H1 (cell line): ENCODE measurements around the gene UQCRQ. TPM values are rescaled to one million over a fixed set of nuclear protein-coding genes. Genes with fewer than 3 reads are reported as not detected.

Experiments used
- CTCF ChIA-PET: fragments of 300-600 bp; sonication (Branson Sonifier 250); formaldehyde crosslinking; loops from one replicate; lab custom pipeline; 2021; ENCODE audit not compliant: partially characterized antibody; lab: Charles Lee
- POLR2A ChIA-PET: fragments of 300-600 bp; sonication (Branson Sonifier 250); formaldehyde crosslinking; loops from one replicate; lab custom pipeline; 2021; ENCODE audit warnings: inconsistent platforms; ENCODE audit not compliant: partially characterized antibody; lab: Charles Lee
- DNase-seq, 2 experiments: peaks; one replicate each; pipeline versions ENCODE4 v3.0.0 to v3.0.0-alpha.2; 2010 to 2022; ENCODE audit warnings: low spot score in 2 of 2, low read depth in 1 of 2, mixed read lengths in 1 of 2
- FAIRE-seq: peaks from 2 replicates; lab custom pipeline; 2011; peaks lifted over from hg19 to GRCh38; lab: Jason Lieb, UNC
- H2AFZ ChIP-seq: 2 replicates; pipeline ENCODE4 v1.8.1; 2012; ENCODE audit warnings: low read length, inconsistent platforms
- H2AK5ac ChIP-seq: 2 replicates; pipeline ENCODE4 v1.6.1; 2013; ENCODE audit warnings: low read depth, low read length
- H2BK120ac ChIP-seq: replicated peaks from 2 replicates; pipeline ENCODE3; 2013; ENCODE audit warnings: low read depth, low read length, inconsistent platforms
- H2BK12ac ChIP-seq: 2 replicates; pipeline ENCODE4 v1.6.1; 2013; ENCODE audit warnings: low read depth, low read length
- H2BK15ac ChIP-seq: 2 replicates; pipeline ENCODE4 v1.6.1; 2013; ENCODE audit warnings: low read length
- H2BK20ac ChIP-seq: 2 replicates; pipeline ENCODE4 v1.6.1; 2013; ENCODE audit warnings: low read length
- H2BK5ac ChIP-seq: 2 replicates; pipeline ENCODE4 v1.6.1; 2013; ENCODE audit warnings: low read depth, low read length
- H3K14ac ChIP-seq: 2 replicates; pipeline ENCODE4 v1.6.1; 2013; ENCODE audit warnings: inconsistent platforms; ENCODE audit not compliant: insufficient read length
- H3K18ac ChIP-seq: 2 replicates; pipeline ENCODE4 v1.6.1; 2013; ENCODE audit warnings: low read length; ENCODE audit errors: extremely low read depth
- H3K23ac ChIP-seq: 2 replicates; pipeline ENCODE4 v1.6.1; 2013; ENCODE audit warnings: inconsistent platforms; ENCODE audit not compliant: insufficient read length
- H3K23me2 ChIP-seq: 2 replicates; pipeline ENCODE4 v1.6.1; 2013; ENCODE audit warnings: low read depth, low read length
- H3K27ac ChIP-seq: 2 replicates; pipeline ENCODE4 v1.6.1; 2011; ENCODE audit warnings: low read depth, low read length, inconsistent platforms
- H3K27me3 ChIP-seq, 4 experiments: replicated peaks in 1 of 4; 1 replicate in 1 of 4; 2 replicates in 3 of 4; pipeline versions ENCODE4 v1.6.1 to v1.8.1; 2011 to 2013; ENCODE audit warnings: low read length in 3 of 4, mild to moderate bottlenecking in 3 of 4, inconsistent platforms in 2 of 4, mixed read lengths in 2 of 4, moderate library complexity in 1 of 4; ENCODE audit not compliant: control insufficient read depth in 3 of 4, insufficient read depth in 3 of 4; ENCODE audit errors: extremely low read depth in 1 of 4
- H3K36me3 ChIP-seq, 4 experiments: 2 replicates each; pipeline versions ENCODE4 v1.6.1 to v1.8.1; 2011 to 2013; ENCODE audit warnings: mild to moderate bottlenecking in 4 of 4, low read length in 3 of 4, moderate library complexity in 2 of 4, control low read depth in 1 of 4, inconsistent platforms in 1 of 4; ENCODE audit not compliant: insufficient read depth in 4 of 4, control insufficient read depth in 2 of 4
- H3K4ac ChIP-seq: replicated peaks from 2 replicates; pipeline ENCODE3; 2013; ENCODE audit warnings: low read length, low read depth, mixed read lengths, inconsistent platforms; ENCODE audit not compliant: insufficient read length
- H3K4me1 ChIP-seq, 4 experiments: replicated peaks in 1 of 4; 1 replicate in 1 of 4; 2 replicates in 3 of 4; pipeline versions ENCODE4 v1.6.1 to v1.8.1; 2011 to 2013; ENCODE audit warnings: low read length in 3 of 4, inconsistent platforms in 2 of 4, mixed read lengths in 1 of 4; ENCODE audit not compliant: insufficient read depth in 4 of 4, control insufficient read depth in 3 of 4
- H3K4me2 ChIP-seq, 2 experiments: 2 replicates each; pipeline versions ENCODE4 v1.6.1 to v1.8.1; 2011 to 2013; ENCODE audit warnings: low read depth in 2 of 2, low read length in 2 of 2, control low read depth in 1 of 2, inconsistent platforms in 1 of 2, mild to moderate bottlenecking in 1 of 2; ENCODE audit not compliant: insufficient read depth in 1 of 2
- H3K4me3 ChIP-seq, 4 experiments: fragments of 200-600, 300-600 bp in 1 of 4; sonication (generic), shearing (Covaris generic), sonication (Bioruptor Twin) in 1 of 4; 2 replicates each; pipeline versions ENCODE4 v1.5.1 to v1.8.1; 2011 to 2016; ENCODE audit warnings: low read length in 4 of 4, low read depth in 3 of 4, control low read depth in 2 of 4, inconsistent platforms in 2 of 4, mild to moderate bottlenecking in 2 of 4, mixed read lengths in 1 of 4, moderate library complexity in 1 of 4; ENCODE audit not compliant: insufficient read depth in 2 of 4; ENCODE audit errors: extremely low read depth in 1 of 4
- H3K56ac ChIP-seq: replicated peaks from 2 replicates; pipeline ENCODE3; 2013; ENCODE audit warnings: low read depth, mild to moderate bottlenecking, mixed read lengths, low read length, inconsistent platforms; ENCODE audit not compliant: insufficient read length
- H3K79me1 ChIP-seq: 2 replicates; pipeline ENCODE4 v1.6.1; 2013; ENCODE audit warnings: low read depth, low read length, control low read depth
- H3K79me2 ChIP-seq, 2 experiments: 2 replicates each; pipeline versions ENCODE4 v1.6.1 to v1.8.1; 2012 to 2013; ENCODE audit warnings: low read length in 2 of 2, mild to moderate bottlenecking in 2 of 2, inconsistent platforms in 1 of 2; ENCODE audit not compliant: insufficient read depth in 2 of 2, control insufficient read depth in 1 of 2
- H3K9ac ChIP-seq, 4 experiments: replicated peaks in 1 of 4; 1 replicate in 1 of 4; 2 replicates in 3 of 4; pipeline versions ENCODE4 v1.6.1 to v1.8.1; 2011 to 2013; ENCODE audit warnings: low read depth in 3 of 4, low read length in 3 of 4, control low read depth in 2 of 4, mild to moderate bottlenecking in 2 of 4, moderate library complexity in 2 of 4, inconsistent platforms in 1 of 4; ENCODE audit errors: extremely low read depth in 1 of 4
- H3K9me3 ChIP-seq, 2 experiments: 2 replicates each; pipeline versions ENCODE4 v1.6.1 to v1.8.1; 2012 to 2013; ENCODE audit warnings: mild to moderate bottlenecking in 2 of 2, moderate library complexity in 2 of 2, control low read depth in 1 of 2, inconsistent platforms in 1 of 2, low read depth in 1 of 2, low read length in 1 of 2, mixed read lengths in 1 of 2; ENCODE audit not compliant: insufficient read depth in 2 of 2
- H4K20me1 ChIP-seq, 2 experiments: replicated peaks in 1 of 2; 2 replicates each; pipeline versions ENCODE3 to v1.8.1; 2011 to 2013; ENCODE audit warnings: inconsistent platforms in 2 of 2, low read length in 2 of 2, mild to moderate bottlenecking in 1 of 2; ENCODE audit not compliant: insufficient read depth in 2 of 2, control insufficient read depth in 1 of 2
- H4K5ac ChIP-seq: 2 replicates; pipeline ENCODE4 v1.6.1; 2013; ENCODE audit warnings: low read length, low read depth, mixed read lengths, inconsistent platforms; ENCODE audit not compliant: insufficient read length
- H4K8ac ChIP-seq: 2 replicates; pipeline ENCODE4 v1.8.0; 2013; ENCODE audit warnings: mild to moderate bottlenecking, moderate library complexity, low read length, inconsistent platforms; ENCODE audit not compliant: insufficient read depth; ENCODE audit errors: extremely low read depth
- H4K91ac ChIP-seq: replicated peaks from 2 replicates; pipeline ENCODE3; 2013; ENCODE audit warnings: low read length, mixed read lengths, inconsistent platforms; ENCODE audit not compliant: insufficient read length
- ATF3 ChIP-seq: IDR thresholded peaks from 2 replicates; pipeline ENCODE4 v1.6.1; 2011; ENCODE audit warnings: low read depth, mild to moderate bottlenecking, low read length; ENCODE audit not compliant: insufficient read depth
- BRCA1 ChIP-seq: IDR thresholded peaks from 2 replicates; pipeline ENCODE4 v1.6.1; 2012; ENCODE audit warnings: low read depth, low read length, improper control_type of control experiment
- CEBPB ChIP-seq: IDR thresholded peaks from 2 replicates; pipeline ENCODE4 v1.6.1; 2012; ENCODE audit warnings: low read depth, low read length
- CHD1 ChIP-seq: IDR thresholded peaks from 2 replicates; pipeline ENCODE4 v1.6.1; 2012; ENCODE audit warnings: low read depth, low read length, improper control_type of control experiment
- HDAC6 ChIP-seq: IDR thresholded peaks from one replicate; pipeline ENCODE4 v1.7.1; 2012; ENCODE audit warnings: low read depth, mild to moderate bottlenecking, inconsistent platforms, low read length, moderate library complexity
- KDM1A ChIP-seq: fragments of 200-600, 300-600 bp; sonication (generic); IDR thresholded peaks from 2 replicates; pipeline ENCODE4 v1.7.1; 2016; ENCODE audit warnings: mild to moderate bottlenecking, low read length, borderline replicate concordance
- MAX ChIP-seq: IDR thresholded peaks from 2 replicates; pipeline ENCODE4 v1.6.1; 2012; ENCODE audit warnings: inconsistent platforms
- POLR2A ChIP-seq, 2 experiments: IDR thresholded peaks; 1 replicate in 1 of 2; 2 replicates in 1 of 2; pipeline ENCODE4 v1.6.1; 2011; ENCODE audit warnings: low read depth in 2 of 2, low read length in 2 of 2, mild to moderate bottlenecking in 2 of 2; ENCODE audit errors: control extremely low read depth in 1 of 2
- RBBP5 ChIP-seq: IDR thresholded peaks from 2 replicates; pipeline ENCODE4 v1.7.1; 2012; ENCODE audit warnings: low read depth, mild to moderate bottlenecking, inconsistent platforms, low read length, moderate library complexity, borderline replicate concordance
- RXRA ChIP-seq: IDR thresholded peaks from 2 replicates; pipeline ENCODE4 v1.6.1; 2011; ENCODE audit warnings: low read depth, mild to moderate bottlenecking, low read length, moderate library complexity; ENCODE audit not compliant: insufficient read depth
- SIN3A ChIP-seq, 2 experiments: IDR thresholded peaks in 1 of 2; conservative IDR thresholded peaks in 1 of 2; 2 replicates each; pipeline ENCODE4 v1.6.1; 2011 to 2012; ENCODE audit warnings: low read length in 2 of 2, improper control_type of control experiment in 1 of 2, low read depth in 1 of 2, mild to moderate bottlenecking in 1 of 2
- SIX5 ChIP-seq: IDR thresholded peaks from 2 replicates; pipeline ENCODE4 v1.6.1; 2011; ENCODE audit warnings: mild to moderate bottlenecking, low read depth, low read length
- SP1 ChIP-seq: IDR thresholded peaks from 2 replicates; pipeline ENCODE4 v1.6.1; 2011; ENCODE audit warnings: low read depth, low read length
- TBP ChIP-seq: IDR thresholded peaks from 2 replicates; pipeline ENCODE4 v1.6.1; 2011; ENCODE audit warnings: low read depth, low read length, improper control_type of control experiment
- TCF12 ChIP-seq: IDR thresholded peaks from 2 replicates; pipeline ENCODE4 v1.6.1; 2011; ENCODE audit warnings: low read depth, mild to moderate bottlenecking, low read length
- WGBS, 2 experiments: shearing (Covaris generic) in 1 of 2; methylation state at CpG; one replicate each; pipeline versions ENCODE4 v1.1.6 to v1.1.7; 2013 to 2015; ENCODE audit warnings: low lambda C conversion rate in 2 of 2, mixed read lengths in 2 of 2, inconsistent platforms in 1 of 2, low coverage in 1 of 2, missing lambda C conversion rate in 1 of 2; ENCODE audit not compliant: insufficient replicate concordance in 2 of 2, insufficient coverage in 1 of 2, insufficient read length in 1 of 2; ENCODE audit errors: extremely low coverage in 1 of 2, missing lambda C conversion rate in 1 of 2; 5-methylcytosine and 5-hydroxymethylcytosine counted together
- polyA plus RNA-seq, 7 experiments: library from polyadenylated mRNA; depleted of rRNA in 3 of 7; stranded (reverse) in 5 of 7; unstranded in 2 of 7; fragments of >200 nt in 5 of 7; fragments of 200-250 nt in 2 of 7; gene quantifications; 1 replicate in 5 of 7; 2 replicates in 1 of 7; 4 replicates in 1 of 7; pipeline versions ENCODE4 v1.2.1 to v1.2.3, GENCODE V29; 2011 to 2013; ENCODE audit warnings: missing spikeins in 2 of 7, mixed read lengths in 2 of 7
- total RNA-seq: library from RNA; stranded (reverse); fragmentation: NEBNext Ultra II Directional; extraction: Animal tissue kit (Norgen Biotek cat#: 25700); gene quantifications from 2 replicates; pipeline ENCODE4 v1.2.1, GENCODE V29; 2021

The UQCRQ gene
- total and polyA plus RNA-seq, 2 of the 8 experiments (the other 6 are each of a cell fraction or from before 2014, with no cell fraction given), result 177 to 293 TPM

GRCh38 chr5:132898094-132898493, 31.7 kb downstream of the UQCRQ start:
- H3K4ac ChIP-seq, result no peak overlapping the region
- WGBS, 2 experiments, result 59% methylated on average over 3 of the region's 3 CpGs; no CpG with 5 or more reads in 1 of the 2 experiments
- no peaks in the 10 kb centered on the region for H3K79me1 ChIP-seq
- H2BK20ac ChIP-seq, result no peak overlapping the region
- POLR2A ChIA-PET, result no interaction called here
- CTCF ChIA-PET, result interaction anchor here (1.6 kb wide), 1 partner anchor 8 kb away, joined by 4 read pairs; no protein-coding TSS in a partner anchor
- no peaks in the 10 kb centered on the region for H3K23me2 ChIP-seq
- H2BK15ac ChIP-seq, result no peak overlapping the region
- no peak overlapping the region for H2AFZ ChIP-seq
- no peak overlapping the region for H3K27ac ChIP-seq
- no peak overlapping the region for H4K91ac ChIP-seq
- no peaks in the 10 kb centered on the region for H3K4me1 ChIP-seq
- H3K9ac ChIP-seq, result no peak overlapping the region
- FAIRE-seq (no peak), DNase-seq (no peak)
- H3K27me3 ChIP-seq, result no peaks in the 10 kb centered on the region
- H3K9me3 ChIP-seq, result no peaks in the 10 kb centered on the region
- H3K18ac ChIP-seq, result no peak overlapping the region
- no peak overlapping the region for H2AK5ac ChIP-seq
- no peak overlapping the region for H3K14ac ChIP-seq
- H3K56ac ChIP-seq, result no peak overlapping the region
- H3K23ac ChIP-seq, result no peak overlapping the region
- peaks cover 28 to 59% (median 42%) of the 10 kb centered on the region in 4 experiments for H3K36me3 ChIP-seq
- H4K8ac ChIP-seq, result no peak overlapping the region
- H3K4me3 ChIP-seq, result no peak overlapping the region
- H3K79me2 ChIP-seq, result no peaks in the 10 kb centered on the region
- H3K4me2 ChIP-seq, result no peak overlapping the region
- H2BK120ac ChIP-seq, result no peak overlapping the region
- H4K5ac ChIP-seq, result no peak overlapping the region
- no peak overlapping the region for H2BK12ac ChIP-seq
- H2BK5ac ChIP-seq, result no peak overlapping the region
- H4K20me1 ChIP-seq, result peaks cover 0 to 2% of the 10 kb centered on the region in 2 experiments
- no peak for TF ChIP-seq BRCA1
- no peak for TF ChIP-seq KDM1A
- TF ChIP-seq SIX5, result no peak
- TF ChIP-seq TBP, result no peak
- no peak for TF ChIP-seq MAX
- no peak for TF ChIP-seq SP1
- TF ChIP-seq CEBPB, result no peak
- no peak for TF ChIP-seq HDAC6
- TF ChIP-seq RBBP5, result no peak
- TF ChIP-seq CHD1, result no peak
- no peak for TF ChIP-seq SIN3A (conservative IDR thresholded peaks at IDR 0.05 in 1 of 2, IDR thresholded peaks at IDR 0.05 in 1 of 2; ENCODE audit: low read depth in 1 of 2, low read length in 2 of 2)
- TF ChIP-seq ATF3, result no peak
- TF ChIP-seq RXRA, result no peak
- TF ChIP-seq POLR2A (IDR thresholded peaks at IDR 0.05; ENCODE audit: control extremely low read depth in 1 of 2, low read depth in 2 of 2, low read length in 2 of 2), result no peak
- TF ChIP-seq TCF12, result no peak
